GM12878 (cell line): Measurements from ENCODE around the gene KMT2B. TPM values are rescaled to one million over a fixed set of nuclear protein-coding genes. Genes with fewer than 3 reads are reported as not detected.

Source experiments
- ATAC-seq: fragments of 200-7000 bp; cut with Tn5 transposase; 3 replicates; pipeline ENCODE4 v1.9.1; 2020; ENCODE audit warnings: mild to moderate bottlenecking, moderate library complexity
- BruUV-seq: library from RNA; stranded (reverse); fragments of 400-500 nt; replicated peaks from 2 replicates; lab custom pipeline; 2021; lab: Mats Ljungman, UMichigan
- CTCF ChIA-PET: fragments of 300-600 bp; sonication (Branson Sonifier 250); formaldehyde crosslinking; extraction: SDS; loops from one replicate; lab custom pipeline; 2021; ENCODE audit warnings: inconsistent platforms; lab: Yijun Ruan, JAX
- POLR2A ChIA-PET: fragments of 350-600 bp; formaldehyde crosslinking; extraction: SDS; loops from one replicate; lab custom pipeline; 2021; ENCODE audit warnings: inconsistent platforms; lab: Charles Lee
- RAD21 ChIA-PET: fragments of 300-600 bp; sonication (Branson Sonifier 250); formaldehyde crosslinking; loops from one replicate; lab custom pipeline; 2023; ENCODE audit warnings: antibody characterized with exemption; ENCODE audit not compliant: unreplicated experiment; lab: Charles Lee
- SMC1A ChIA-PET: fragments of 300-600 bp; sonication (Branson Sonifier 250); formaldehyde crosslinking; loops from one replicate; lab custom pipeline; 2023; ENCODE audit not compliant: unreplicated experiment, uncharacterized antibody; lab: Charles Lee
- DNase-seq: peaks from one replicate; pipeline ENCODE4 v3.0.0-alpha.2; 2011; ENCODE audit warnings: low read depth, low spot score
- FAIRE-seq: peaks from 3 replicates; lab custom pipeline; 2011; peaks lifted over from hg19 to GRCh38; lab: Jason Lieb, UNC
- H2AFZ ChIP-seq: 2 replicates; pipeline ENCODE4 v1.6.0; 2011; ENCODE audit warnings: low read depth, low read length, control low read depth; ENCODE audit not compliant: control insufficient read depth
- H3K27ac ChIP-seq: 2 replicates; pipeline ENCODE4 v1.5.1; 2011; ENCODE audit warnings: control low read depth; ENCODE audit not compliant: control insufficient read depth, insufficient read depth
- H3K27me3 ChIP-seq, 2 experiments: replicated peaks in 1 of 2; 2 replicates each; pipeline versions ENCODE4 v1.6.0 to v1.6.1; 2011; ENCODE audit warnings: low read length in 1 of 2; ENCODE audit not compliant: control insufficient read depth in 2 of 2, insufficient read depth in 2 of 2
- H3K36me3 ChIP-seq, 2 experiments: 2 replicates each; pipeline ENCODE4 v1.5.1; 2011; ENCODE audit warnings: low read length in 1 of 2; ENCODE audit not compliant: control insufficient read depth in 2 of 2, insufficient read depth in 2 of 2
- H3K4me1 ChIP-seq: 2 replicates; pipeline ENCODE4 v1.6.1; 2011; ENCODE audit warnings: mild to moderate bottlenecking, low read length, moderate library complexity, mixed read lengths; ENCODE audit not compliant: control insufficient read depth, insufficient read depth
- H3K4me2 ChIP-seq: 2 replicates; pipeline ENCODE4 v1.6.0; 2011; ENCODE audit warnings: control low read depth; ENCODE audit not compliant: control insufficient read depth, insufficient read depth
- H3K4me3 ChIP-seq: fragments of 200-600 bp; sonication (generic); 2 replicates; pipeline ENCODE4 v1.5.1; 2016
- H3K79me2 ChIP-seq: 2 replicates; pipeline ENCODE4 v1.6.0; 2011; ENCODE audit warnings: low read length; ENCODE audit not compliant: control insufficient read depth, insufficient read depth
- H3K9ac ChIP-seq: 2 replicates; pipeline ENCODE4 v1.8.0; 2011; ENCODE audit warnings: low read length, control low read depth, mixed read lengths; ENCODE audit not compliant: control insufficient read depth, insufficient read depth
- H3K9me3 ChIP-seq: replicated peaks from 3 replicates; pipeline ENCODE4 v1.5.1; 2011; ENCODE audit warnings: mild to moderate bottlenecking, low read length; ENCODE audit not compliant: control insufficient read depth, insufficient read depth
- H4K20me1 ChIP-seq: 2 replicates; pipeline ENCODE4 v1.6.0; 2011; ENCODE audit not compliant: control insufficient read depth, insufficient read depth
- ATF7 ChIP-seq: fragments of 450-650 bp; IDR thresholded peaks from 2 replicates; pipeline ENCODE4 v1.6.1; 2016; ENCODE audit warnings: low read depth, mild to moderate bottlenecking
- BCL11A ChIP-seq: IDR thresholded peaks from 2 replicates; pipeline ENCODE4 v1.6.1; 2011; ENCODE audit warnings: low read depth, low read length
- BHLHE40 ChIP-seq, 2 experiments: fragments of 450-650 bp in 1 of 2; IDR thresholded peaks; 2 replicates each; pipeline ENCODE4 v1.6.1; 2011 to 2017; ENCODE audit warnings: low read depth in 2 of 2, borderline replicate concordance in 1 of 2, improper control_type of control experiment in 1 of 2, low read length in 1 of 2, mild to moderate bottlenecking in 1 of 2
- CHD4 ChIP-seq: fragments of 200-600 bp; sonication (generic); IDR thresholded peaks from 2 replicates; pipeline ENCODE4 v1.6.1; 2016; ENCODE audit warnings: mild to moderate bottlenecking
- CREM ChIP-seq: IDR thresholded peaks from 2 replicates; pipeline ENCODE4 v1.6.1; 2014; ENCODE audit warnings: antibody characterized with exemption, low read depth
- EED ChIP-seq: sonication (generic); IDR thresholded peaks from 2 replicates; pipeline ENCODE4 v1.6.1; 2016; ENCODE audit warnings: antibody characterized with exemption, low read depth
- FOXM1 ChIP-seq: IDR thresholded peaks from 2 replicates; pipeline ENCODE4 v1.6.1; 2012; ENCODE audit warnings: low read depth, mild to moderate bottlenecking, inconsistent platforms, low read length, moderate library complexity
- HDGF ChIP-seq: fragments of 450-650 bp; IDR thresholded peaks from 2 replicates; pipeline ENCODE4 v1.6.1; 2016; ENCODE audit warnings: antibody characterized with exemption
- IKZF1 ChIP-seq: fragments of 450-650 bp; conservative IDR thresholded peaks from 2 replicates; pipeline ENCODE4 v1.6.1; 2017; ENCODE audit warnings: antibody characterized with exemption, mild to moderate bottlenecking
- IKZF2 ChIP-seq, 2 experiments: fragments of 450-650 bp; IDR thresholded peaks; 2 replicates each; pipeline ENCODE4 v1.6.1; 2017; ENCODE audit warnings: mild to moderate bottlenecking in 2 of 2, moderate library complexity in 2 of 2
- JUNB ChIP-seq: IDR thresholded peaks from 2 replicates; pipeline ENCODE4 v1.6.1; 2016; ENCODE audit warnings: antibody characterized with exemption, mild to moderate bottlenecking
- LARP7 ChIP-seq: fragments of 450-650 bp; IDR thresholded peaks from 2 replicates; pipeline ENCODE4 v1.6.1; 2017; ENCODE audit warnings: mild to moderate bottlenecking
- NR2C1 ChIP-seq: fragments of 450-650 bp; IDR thresholded peaks from 2 replicates; pipeline ENCODE4 v1.6.1; 2017; ENCODE audit warnings: antibody characterized with exemption, mild to moderate bottlenecking, moderate library complexity
- POU2F2 ChIP-seq: IDR thresholded peaks from 3 replicates; pipeline ENCODE4 v1.6.1; 2011; ENCODE audit warnings: low read depth, mild to moderate bottlenecking, low read length, borderline replicate concordance
- RAD51 ChIP-seq: fragments of 450-650 bp; IDR thresholded peaks from 2 replicates; pipeline ENCODE4 v1.6.1; 2016; ENCODE audit warnings: moderate library complexity, mild to moderate bottlenecking, inconsistent platforms
- SMARCA5 ChIP-seq: fragments of 450-650 bp; IDR thresholded peaks from 2 replicates; pipeline ENCODE4 v1.6.1; 2017; ENCODE audit warnings: mild to moderate bottlenecking
- TBL1XR1 ChIP-seq: IDR thresholded peaks from 2 replicates; pipeline ENCODE4 v1.6.1; 2012; ENCODE audit warnings: low read depth, low read length, improper control_type of control experiment
- TCF12 ChIP-seq: IDR thresholded peaks from 2 replicates; pipeline ENCODE4 v1.6.1; 2011; ENCODE audit warnings: low read depth, mild to moderate bottlenecking, low read length
- TCF7 ChIP-seq: IDR thresholded peaks from 2 replicates; pipeline ENCODE4 v1.6.1; 2014; ENCODE audit warnings: antibody characterized with exemption, borderline replicate concordance
- ZNF24 ChIP-seq: fragments of 450-650 bp; IDR thresholded peaks from 2 replicates; pipeline ENCODE4 v1.6.1; 2017; ENCODE audit warnings: antibody characterized with exemption, mild to moderate bottlenecking
- WGBS: methylation state at CpG from one replicate; pipeline ENCODE4 v1.1.6; 2016; ENCODE audit warnings: low lambda C conversion rate; ENCODE audit not compliant: insufficient replicate concordance, insufficient coverage; ENCODE audit errors: missing lambda C conversion rate; 5-methylcytosine and 5-hydroxymethylcytosine counted together
- in situ Hi-C: fragments of 300-500 bp; cut with MboI; formaldehyde crosslinking; loops from 9 replicates; pipeline ENCODE4 v1.14.3; 2018; ENCODE audit warnings: mixed read lengths
- intact Hi-C: fragments of 100-400 bp; cut with micrococcal nuclease; formaldehyde crosslinking; loops from one replicate; pipeline ENCODE4 v1.14.2; 2022; ENCODE audit not compliant: unreplicated experiment
- polyA plus RNA-seq, 11 experiments: library from polyadenylated mRNA; depleted of rRNA in 4 of 11; unstranded in 6 of 11; stranded (reverse) in 5 of 11; fragments of >200 nt; fragmentation: Nextera tagmentation in 4 of 11; fragmentation: Illumina TruSeq in 1 of 11; extraction: Ambion mirVana in 4 of 11; extraction: Trizol in 1 of 11; gene quantifications; 1 replicate in 1 of 11; 2 replicates in 10 of 11; pipeline versions ENCODE4 v1.2.1 to v1.2.3, GENCODE V29; 2011 to 2016; ENCODE audit warnings: inconsistent platforms in 2 of 11, missing spikeins in 2 of 11, low read depth in 1 of 11
- total RNA-seq, 4 experiments: library from RNA; depleted of rRNA in 3 of 4; stranded (reverse); fragments of >200 nt in 3 of 4; fragmentation: Illumina TruSeq in 1 of 4; extraction: Trizol in 1 of 4; gene quantifications; 2 replicates each; pipeline versions ENCODE4 v1.2.1 to v1.2.3, GENCODE V29; 2013 to 2021
- TF ChIP-seq, protein P1 (sequence below): fragments of 450-650 bp; IDR thresholded peaks from 2 replicates; pipeline ENCODE4 v1.6.1; 2017; ENCODE audit warnings: low read depth, mild to moderate bottlenecking, moderate library complexity
- TF ChIP-seq, protein P2 (sequence below): fragments of 450-650 bp; IDR thresholded peaks from 2 replicates; pipeline ENCODE4 v1.6.1; 2017; ENCODE audit warnings: mild to moderate bottlenecking, moderate library complexity

Gene KMT2B
- total and polyA plus RNA-seq, 10 of the 15 experiments (the other 5 are each of a cell fraction or from before 2014, with no cell fraction given): 0.71 to 35.6 (median 6.0) TPM

DNA sequence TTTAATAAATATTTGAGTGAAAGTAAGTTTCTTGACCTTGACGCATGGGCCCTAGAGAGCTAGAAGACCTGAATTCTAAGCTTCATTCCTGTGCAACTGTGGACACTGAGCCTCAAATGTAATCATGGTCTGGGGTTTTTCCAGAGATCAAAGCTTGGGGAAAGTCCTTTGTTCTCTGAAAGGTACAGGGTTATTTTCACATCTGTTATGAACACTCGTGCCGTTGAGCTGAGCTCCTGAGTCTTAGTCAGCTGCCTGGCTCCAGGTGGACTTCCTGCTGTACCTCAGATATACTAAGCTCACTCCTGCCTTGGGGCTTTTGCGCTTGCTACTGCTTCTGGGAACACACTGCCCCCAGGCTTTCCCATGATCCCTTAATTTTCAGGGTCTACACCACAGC lies 21.0 kb upstream of the KMT2B start:
- 1% methylated on average over 4 of the region's 4 CpGs for WGBS
- ChIA-PET POLR2A (interaction anchor here (0.9 to 11.9 kb wide), 11 partner anchors 14 to 366 kb away, joined by 3 to 516 read pairs (median 6); partner anchors contain the start of genes COX6B1, IGFLR1, LIN37 and PSENEN), SMC1A (interaction anchor here (0.6 to 12.3 kb wide), 14 partner anchors 9 to 234 kb away, joined by 3 to 375 read pairs (median 4); partner anchors contain the start of genes IGFLR1, LIN37, PSENEN and U2AF1L4), CTCF (interaction anchor here (0.9 to 7.8 kb wide), 10 partner anchors 12 to 235 kb away, joined by 3 to 271 read pairs (median 4); partner anchors contain the start of genes COX6B1, LIN37 and PSENEN), RAD21 (interaction anchor here (0.6 to 11.0 kb wide), 12 partner anchors 11 to 343 kb away, joined by 3 to 430 read pairs (median 7); partner anchors contain the start of genes IGFLR1, LIN37, PSENEN and U2AF1L4)
- intact Hi-C loops: no loop called here
- ATAC-seq (peak; percentile 71), FAIRE-seq (no peak), DNase-seq (peak; percentile 70)
- Histone ChIP-seq H3K9me3 (no peaks in the 10 kb centered on the region; the same call in 2 of the 3 replicates), H3K4me1 (peaks cover 25% of the 10 kb centered on the region), H2AFZ (peak overlapping the region; percentile 48), H3K79me2 (peaks cover 2% of the 10 kb centered on the region; the same call in 1 of the 2 replicates), H3K9ac (peak overlapping the region; percentile 18), H4K20me1 (no peaks in the 10 kb centered on the region), H3K4me3 (no peak overlapping the region), H3K4me2 (peak overlapping the region; percentile 53), H3K36me3 (no peaks in the 10 kb centered on the region), H3K27ac (peak overlapping the region; percentile 79), H3K27me3 (no peaks in the 10 kb centered on the region)
- BruUV-seq: no TSS peak
- in situ Hi-C loops: no loop called here
- TF ChIP-seq, protein P1, sequence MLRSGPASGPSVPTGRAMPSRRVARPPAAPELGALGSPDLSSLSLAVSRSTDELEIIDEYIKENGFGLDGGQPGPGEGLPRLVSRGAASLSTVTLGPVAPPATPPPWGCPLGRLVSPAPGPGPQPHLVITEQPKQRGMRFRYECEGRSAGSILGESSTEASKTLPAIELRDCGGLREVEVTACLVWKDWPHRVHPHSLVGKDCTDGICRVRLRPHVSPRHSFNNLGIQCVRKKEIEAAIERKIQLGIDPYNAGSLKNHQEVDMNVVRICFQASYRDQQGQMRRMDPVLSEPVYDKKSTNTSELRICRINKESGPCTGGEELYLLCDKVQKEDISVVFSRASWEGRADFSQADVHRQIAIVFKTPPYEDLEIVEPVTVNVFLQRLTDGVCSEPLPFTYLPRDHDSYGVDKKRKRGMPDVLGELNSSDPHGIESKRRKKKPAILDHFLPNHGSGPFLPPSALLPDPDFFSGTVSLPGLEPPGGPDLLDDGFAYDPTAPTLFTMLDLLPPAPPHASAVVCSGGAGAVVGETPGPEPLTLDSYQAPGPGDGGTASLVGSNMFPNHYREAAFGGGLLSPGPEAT: peak; percentile 93
- 0 out of 2 replicates have a peak, but pooled peaks have one; percentile 41 for TF ChIP-seq RAD51
- TF ChIP-seq CREM: peak; percentile 56; the same call in 1 of the 2 replicates
- TF ChIP-seq HDGF: no peak
- no peak for TF ChIP-seq LARP7
- TF ChIP-seq CHD4: no peak
- TF ChIP-seq TBL1XR1: peak; percentile 59; the same call in 1 of the 2 replicates
- peak; percentile 96 for TF ChIP-seq TCF7
- no peak for TF ChIP-seq POU2F2
- peak; percentile 89 for TF ChIP-seq EED
- peak; percentile 86 for TF ChIP-seq IKZF1
- peak; percentile 65 for TF ChIP-seq JUNB
- TF ChIP-seq, protein P2, sequence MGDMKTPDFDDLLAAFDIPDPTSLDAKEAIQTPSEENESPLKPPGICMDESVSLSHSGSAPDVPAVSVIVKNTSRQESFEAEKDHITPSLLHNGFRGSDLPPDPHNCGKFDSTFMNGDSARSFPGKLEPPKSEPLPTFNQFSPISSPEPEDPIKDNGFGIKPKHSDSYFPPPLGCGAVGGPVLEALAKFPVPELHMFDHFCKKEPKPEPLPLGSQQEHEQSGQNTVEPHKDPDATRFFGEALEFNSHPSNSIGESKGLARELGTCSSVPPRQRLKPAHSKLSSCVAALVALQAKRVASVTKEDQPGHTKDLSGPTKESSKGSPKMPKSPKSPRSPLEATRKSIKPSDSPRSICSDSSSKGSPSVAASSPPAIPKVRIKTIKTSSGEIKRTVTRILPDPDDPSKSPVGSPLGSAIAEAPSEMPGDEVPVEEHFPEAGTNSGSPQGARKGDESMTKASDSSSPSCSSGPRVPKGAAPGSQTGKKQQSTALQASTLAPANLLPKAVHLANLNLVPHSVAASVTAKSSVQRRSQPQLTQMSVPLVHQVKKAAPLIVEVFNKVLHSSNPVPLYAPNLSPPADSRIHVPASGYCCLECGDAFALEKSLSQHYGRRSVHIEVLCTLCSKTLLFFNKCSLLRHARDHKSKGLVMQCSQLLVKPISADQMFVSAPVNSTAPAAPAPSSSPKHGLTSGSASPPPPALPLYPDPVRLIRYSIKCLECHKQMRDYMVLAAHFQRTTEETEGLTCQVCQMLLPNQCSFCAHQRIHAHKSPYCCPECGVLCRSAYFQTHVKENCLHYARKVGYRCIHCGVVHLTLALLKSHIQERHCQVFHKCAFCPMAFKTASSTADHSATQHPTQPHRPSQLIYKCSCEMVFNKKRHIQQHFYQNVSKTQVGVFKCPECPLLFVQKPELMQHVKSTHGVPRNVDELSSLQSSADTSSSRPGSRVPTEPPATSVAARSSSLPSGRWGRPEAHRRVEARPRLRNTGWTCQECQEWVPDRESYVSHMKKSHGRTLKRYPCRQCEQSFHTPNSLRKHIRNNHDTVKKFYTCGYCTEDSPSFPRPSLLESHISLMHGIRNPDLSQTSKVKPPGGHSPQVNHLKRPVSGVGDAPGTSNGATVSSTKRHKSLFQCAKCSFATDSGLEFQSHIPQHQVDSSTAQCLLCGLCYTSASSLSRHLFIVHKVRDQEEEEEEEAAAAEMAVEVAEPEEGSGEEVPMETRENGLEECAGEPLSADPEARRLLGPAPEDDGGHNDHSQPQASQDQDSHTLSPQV: peak; percentile 27; the same call in 1 of the 2 replicates
- TF ChIP-seq BCL11A: peak; percentile 31; the same call in 1 of the 2 replicates
- no peak for TF ChIP-seq NR2C1
- peak; percentile 80 to 88 for TF ChIP-seq IKZF2 (IDR thresholded peaks at IDR 0.05)
- TF ChIP-seq FOXM1: peak; percentile 50; the same call in 1 of the 2 replicates
- no peak for TF ChIP-seq SMARCA5
- peak; percentile 45; the same call in 1 of the 2 replicates for TF ChIP-seq ATF7
- TF ChIP-seq TCF12: peak; percentile 79
- TF ChIP-seq ZNF24: peak; percentile 19; the same call in 1 of the 2 replicates
- peak; percentile 92 for TF ChIP-seq BHLHE40 (IDR thresholded peaks at IDR 0.05; ENCODE audit: borderline replicate concordance in 1 of 2, low read depth in 2 of 2, low read length in 1 of 2)
